Fibroblast of lung (primary cell): ENCODE data around the gene GLUL. TPM values are rescaled to one million over a fixed set of nuclear protein-coding genes. Genes with fewer than 3 reads are reported as not detected.

Source experiments
- DNase-seq, 2 donors: peaks; one replicate each; pipeline versions ENCODE4 v3.0.0 to v3.0.0-alpha.2; 2010; ENCODE audit warnings: low read depth in 2 of 2
- H2AFZ ChIP-seq: 2 replicates; pipeline ENCODE4 v1.5.1; 2012; ENCODE audit warnings: low read length, control low read depth, inconsistent platforms
- H3K27ac ChIP-seq: 2 replicates; pipeline ENCODE4 v1.5.1; 2011; ENCODE audit warnings: low read length, control low read depth; ENCODE audit not compliant: insufficient read depth
- H3K27me3 ChIP-seq: 2 replicates; pipeline ENCODE4 v1.5.1; 2011; ENCODE audit warnings: mild to moderate bottlenecking, low read length; ENCODE audit not compliant: control insufficient read depth, insufficient read depth
- H3K36me3 ChIP-seq: 2 replicates; pipeline ENCODE4 v1.5.1; 2011; ENCODE audit warnings: low read length; ENCODE audit not compliant: control insufficient read depth, insufficient read depth
- H3K4me1 ChIP-seq: 2 replicates; pipeline ENCODE4 v1.5.1; 2011; ENCODE audit warnings: low read length; ENCODE audit not compliant: control insufficient read depth, insufficient read depth; ENCODE audit errors: extremely low read depth
- H3K4me2 ChIP-seq: 2 replicates; pipeline ENCODE4 v1.5.1; 2011; ENCODE audit warnings: low read length, control low read depth; ENCODE audit not compliant: insufficient read depth; ENCODE audit errors: extremely low read depth
- H3K4me3 ChIP-seq, 4 experiments: fragments of 200-600 bp in 1 of 4; sonication (generic) in 1 of 4; replicated peaks in 1 of 4; 2 replicates each; pipeline ENCODE4 v1.5.1; 2011 to 2016; ENCODE audit warnings: low read length in 4 of 4, low read depth in 3 of 4, mild to moderate bottlenecking in 3 of 4, control low read depth in 2 of 4, inconsistent platforms in 1 of 4, mixed read lengths in 1 of 4; ENCODE audit not compliant: insufficient read depth in 1 of 4; ENCODE audit errors: control extremely low read depth in 1 of 4
- H3K79me2 ChIP-seq: 2 replicates; pipeline ENCODE4 v1.5.1; 2012; ENCODE audit warnings: mild to moderate bottlenecking, low read length, inconsistent platforms; ENCODE audit not compliant: control insufficient read depth, insufficient read depth
- H3K9ac ChIP-seq: 2 replicates; pipeline ENCODE4 v1.5.1; 2011; ENCODE audit warnings: mild to moderate bottlenecking, low read length, control low read depth; ENCODE audit not compliant: insufficient read depth
- H3K9me3 ChIP-seq: 2 replicates; pipeline ENCODE4 v1.5.1; 2012; ENCODE audit warnings: low read depth, low read length; ENCODE audit not compliant: control insufficient read depth, insufficient read depth
- H4K20me1 ChIP-seq: 2 replicates; pipeline ENCODE4 v1.5.1; 2011; ENCODE audit warnings: low read length; ENCODE audit not compliant: control insufficient read depth, insufficient read depth; ENCODE audit errors: extremely low read depth
- CTCF ChIP-seq, 2 donors: IDR thresholded peaks in 1 of 2; conservative IDR thresholded peaks in 1 of 2; 1 replicate in 1 of 2; 2 replicates in 1 of 2; pipeline ENCODE4 v1.5.1; 2011 to 2012; ENCODE audit warnings: low read length in 2 of 2, control low read depth in 1 of 2, inconsistent platforms in 1 of 2, low read depth in 1 of 2, mild to moderate bottlenecking in 1 of 2
- EZH2 ChIP-seq: IDR thresholded peaks from 2 replicates; pipeline ENCODE4 v1.5.1; 2012; ENCODE audit warnings: low read length, control low read depth, mild to moderate bottlenecking; ENCODE audit errors: missing control alignments
- polyA plus RNA-seq, 2 donors: library from polyadenylated mRNA; depleted of rRNA in 1 of 2; stranded (reverse) in 1 of 2; unstranded in 1 of 2; fragments of >200 nt; gene quantifications; 2 replicates each; pipeline ENCODE4 v1.2.1, GENCODE V29; 2011 to 2012; ENCODE audit warnings: missing spikeins in 1 of 2
- total RNA-seq: library from RNA; depleted of rRNA; stranded (reverse); fragments of >200 nt; gene quantifications from 2 replicates; pipeline ENCODE4 v1.2.1, GENCODE V29; 2014

Gene GLUL
- total and polyA plus RNA-seq, 2 donors (not counting 1 experiment from before 2014, with no cell fraction given) = 187 to 523 TPM

GRCh38 chr1:182350839-182351238 lies 40.8 kb downstream of the GLUL start:
- Histone ChIP-seq H3K27me3 (no peaks in the 10 kb centered on the region), H3K79me2 (no peaks in the 10 kb centered on the region), H3K9me3 (no peaks in the 10 kb centered on the region), H3K9ac (no peak overlapping the region), H4K20me1 (no peaks in the 10 kb centered on the region), H2AFZ (no peak overlapping the region), H3K27ac (no peak overlapping the region), H3K4me3 (no peak overlapping the region), H3K4me2 (no peak overlapping the region), H3K36me3 (no peaks in the 10 kb centered on the region), H3K4me1 (no peaks in the 10 kb centered on the region)
- no peak for DNase-seq
- no peak for TF ChIP-seq CTCF (conservative IDR thresholded peaks at IDR 0.05 in 1 of 2, IDR thresholded peaks at IDR 0.05 in 1 of 2; ENCODE audit: low read depth in 1 of 2, low read length in 2 of 2)
- TF ChIP-seq EZH2 = no peak

- Histone ChIP-seq H3K27me3 (no peaks in the 10 kb centered on the region), H3K4me2 (no peak overlapping the region), H4K20me1 (no peaks in the 10 kb centered on the region), H2AFZ (no peak overlapping the region), H3K9ac (no peak overlapping the region), H3K4me1 (no peaks in the 10 kb centered on the region), H3K27ac (no peak overlapping the region), H3K36me3 (no peaks in the 10 kb centered on the region), H3K9me3 (no peaks in the 10 kb centered on the region), H3K79me2 (no peaks in the 10 kb centered on the region), H3K4me3 (no peak overlapping the region)
- TF ChIP-seq CTCF (conservative IDR thresholded peaks at IDR 0.05 in 1 of 2, IDR thresholded peaks at IDR 0.05 in 1 of 2; ENCODE audit: low read depth in 1 of 2, low read length in 2 of 2) (no peak), EZH2 (no peak)
- peak in 1 of 2 donors; percentile 4 for DNase-seq
These were observed 42.4 kb downstream of the GLUL start for GRCh38 chr1:182348961-182349747.

GRCh38 chr1:182347019-182347418 lies 44.6 kb downstream of the GLUL start:
- TF ChIP-seq CTCF (conservative IDR thresholded peaks at IDR 0.05 in 1 of 2, IDR thresholded peaks at IDR 0.05 in 1 of 2; ENCODE audit: low read depth in 1 of 2, low read length in 2 of 2) (no peak), EZH2 (no peak)
- H3K4me2 ChIP-seq = no peak overlapping the region
- H3K4me3 ChIP-seq = no peak overlapping the region
- no peak overlapping the region for H3K9ac ChIP-seq
- no peaks in the 10 kb centered on the region for H3K36me3 ChIP-seq
- H3K4me1 ChIP-seq = no peaks in the 10 kb centered on the region
- no peaks in the 10 kb centered on the region for H3K79me2 ChIP-seq
- H4K20me1 ChIP-seq = no peaks in the 10 kb centered on the region
- no peak overlapping the region for H3K27ac ChIP-seq
- DNase-seq = no peak
- H3K27me3 ChIP-seq = no peaks in the 10 kb centered on the region
- H3K9me3 ChIP-seq = no peaks in the 10 kb centered on the region
- H2AFZ ChIP-seq = no peak overlapping the region
